Testis (tissue), 3 donors: ENCODE measurements around the gene PRKAR2A. TPM values are rescaled to one million over a fixed set of nuclear protein-coding genes. Genes with fewer than 3 reads are reported as not detected.
"Not testable (repeated sequence)": the region's sequence is repeated elsewhere in the genome, so short reads cannot be mapped to it uniquely, and the experiment has no call there.

Experiments
- DNase-seq: peaks from one replicate; pipeline ENCODE4 v3.0.0-alpha.2; 2019
- H3K27ac ChIP-seq, 2 donors: fragments of 200-600 bp; sonication (generic); one replicate each; pipeline ENCODE4 v1.5.1; 2019
- H3K27me3 ChIP-seq: fragments of 200-600 bp; sonication (generic); one replicate; pipeline ENCODE4 v1.5.1; 2019
- H3K36me3 ChIP-seq: fragments of 200-600 bp; sonication (generic); one replicate; pipeline ENCODE4 v1.5.1; 2017; ENCODE audit warnings: low read depth; ENCODE audit errors: missing control alignments
- H3K4me1 ChIP-seq: fragments of 200-600 bp; sonication (generic); one replicate; pipeline ENCODE4 v1.5.1; 2019
- H3K4me3 ChIP-seq, 2 donors: fragments of 200-600 bp; sonication (generic); one replicate each; pipeline ENCODE4 v1.5.1; 2017 to 2019
- H3K9me3 ChIP-seq: fragments of 200-600 bp; sonication (generic); one replicate; pipeline ENCODE4 v1.5.1; 2017
- POLR2A ChIP-seq: fragments of 450-650 bp; IDR thresholded peaks from one replicate; pipeline ENCODE4 v1.6.1; 2017; ENCODE audit warnings: antibody characterized with exemption, mild to moderate bottlenecking, moderate library complexity
- WGBS, 2 donors: methylation state at CpG; one replicate each; pipeline ENCODE4 v1.1.5; 2018; 5-methylcytosine and 5-hydroxymethylcytosine counted together
- intact Hi-C: fragments of 100-400 bp; cut with DNase I; formaldehyde crosslinking; loops from one replicate; pipeline ENCODE4 v1.15.1; 2023; ENCODE audit warnings: low total_unique reads
- polyA plus RNA-seq: library from polyadenylated mRNA; stranded (reverse); fragments of 350-450 nt; fragmentation: Illumina TruSeq; extraction: RNeasy Lipid Tissue Mini Kit (QIAGEN cat#74804); gene quantifications from one replicate; pipeline ENCODE4 v1.2.3, GENCODE V29; 2014; ENCODE audit warnings: low read depth, low replicate concordance; ENCODE audit not compliant: insufficient read depth
- total RNA-seq, 2 donors: library from RNA; depleted of rRNA; stranded (reverse); fragments of >200 nt; gene quantifications; one replicate each; pipeline ENCODE4 v1.2.3, GENCODE V29; 2016
- TF ChIP-seq, protein P1 (sequence below), 3 experiments: fragments of 450-650 bp in 2 of 3; fragments of 200-600 bp in 1 of 3; sonication (generic) in 1 of 3; IDR thresholded peaks; one replicate each; pipeline ENCODE4 v1.5.1; 2016 to 2019; ENCODE audit warnings: antibody characterized with exemption in 3 of 3, mild to moderate bottlenecking in 2 of 3, moderate library complexity in 1 of 3

PRKAR2A gene
- total and polyA plus RNA-seq, 3 donors from 2014 or later = 52.2 to 166 (median 150) TPM

DNA sequence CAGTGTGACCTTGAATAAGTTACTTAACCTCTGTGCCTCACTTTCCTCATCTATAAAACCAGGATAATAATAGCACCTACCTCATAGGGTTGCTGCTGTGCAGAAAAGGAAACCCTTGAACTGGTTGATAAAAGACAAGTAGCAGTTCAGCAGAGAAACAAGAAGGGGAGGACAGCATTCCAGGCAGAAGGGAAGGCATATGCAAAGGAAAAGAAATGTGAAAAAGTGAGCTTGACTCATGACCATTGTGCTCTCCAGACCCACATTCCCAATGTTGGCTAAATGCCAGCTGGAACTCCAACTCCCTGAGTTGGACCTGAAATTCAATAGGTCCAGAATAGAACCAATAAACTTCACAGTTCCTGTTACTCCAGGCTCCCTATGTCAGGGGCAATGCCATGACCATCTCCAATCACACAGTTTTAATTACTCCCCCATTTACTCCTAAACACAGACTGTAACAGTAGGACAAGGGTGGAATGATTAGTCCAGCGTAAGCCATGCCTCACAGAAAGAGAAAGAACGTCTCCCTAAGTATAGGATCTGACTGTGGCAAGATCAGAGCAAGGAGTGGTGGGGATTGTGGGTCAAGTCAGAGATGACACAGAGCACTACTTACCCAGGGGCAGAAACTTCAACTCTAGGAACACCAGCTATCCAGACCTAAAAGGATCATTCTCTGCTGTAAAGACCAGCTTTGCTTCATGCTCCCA lies 26.9 kb downstream of the PRKAR2A start:
- Histone ChIP-seq H3K36me3 (no peaks in the 10 kb centered on the region), H3K4me1 (peaks cover 6% of the 10 kb centered on the region), H3K27me3 (no peaks in the 10 kb centered on the region), H3K4me3 (no peak overlapping the region), H3K9me3 (no peaks in the 10 kb centered on the region), H3K27ac (no peak overlapping the region)
- intact Hi-C loops = no loop called here
- WGBS, 2 donors = 65 to 81% methylated on average over 2 of the region's 2 CpGs
- no peak for DNase-seq
- no peak for TF ChIP-seq POLR2A
- TF ChIP-seq, protein P1, sequence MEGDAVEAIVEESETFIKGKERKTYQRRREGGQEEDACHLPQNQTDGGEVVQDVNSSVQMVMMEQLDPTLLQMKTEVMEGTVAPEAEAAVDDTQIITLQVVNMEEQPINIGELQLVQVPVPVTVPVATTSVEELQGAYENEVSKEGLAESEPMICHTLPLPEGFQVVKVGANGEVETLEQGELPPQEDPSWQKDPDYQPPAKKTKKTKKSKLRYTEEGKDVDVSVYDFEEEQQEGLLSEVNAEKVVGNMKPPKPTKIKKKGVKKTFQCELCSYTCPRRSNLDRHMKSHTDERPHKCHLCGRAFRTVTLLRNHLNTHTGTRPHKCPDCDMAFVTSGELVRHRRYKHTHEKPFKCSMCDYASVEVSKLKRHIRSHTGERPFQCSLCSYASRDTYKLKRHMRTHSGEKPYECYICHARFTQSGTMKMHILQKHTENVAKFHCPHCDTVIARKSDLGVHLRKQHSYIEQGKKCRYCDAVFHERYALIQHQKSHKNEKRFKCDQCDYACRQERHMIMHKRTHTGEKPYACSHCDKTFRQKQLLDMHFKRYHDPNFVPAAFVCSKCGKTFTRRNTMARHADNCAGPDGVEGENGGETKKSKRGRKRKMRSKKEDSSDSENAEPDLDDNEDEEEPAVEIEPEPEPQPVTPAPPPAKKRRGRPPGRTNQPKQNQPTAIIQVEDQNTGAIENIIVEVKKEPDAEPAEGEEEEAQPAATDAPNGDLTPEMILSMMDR (IDR thresholded peaks at IDR 0.05) = no peak

DNA sequence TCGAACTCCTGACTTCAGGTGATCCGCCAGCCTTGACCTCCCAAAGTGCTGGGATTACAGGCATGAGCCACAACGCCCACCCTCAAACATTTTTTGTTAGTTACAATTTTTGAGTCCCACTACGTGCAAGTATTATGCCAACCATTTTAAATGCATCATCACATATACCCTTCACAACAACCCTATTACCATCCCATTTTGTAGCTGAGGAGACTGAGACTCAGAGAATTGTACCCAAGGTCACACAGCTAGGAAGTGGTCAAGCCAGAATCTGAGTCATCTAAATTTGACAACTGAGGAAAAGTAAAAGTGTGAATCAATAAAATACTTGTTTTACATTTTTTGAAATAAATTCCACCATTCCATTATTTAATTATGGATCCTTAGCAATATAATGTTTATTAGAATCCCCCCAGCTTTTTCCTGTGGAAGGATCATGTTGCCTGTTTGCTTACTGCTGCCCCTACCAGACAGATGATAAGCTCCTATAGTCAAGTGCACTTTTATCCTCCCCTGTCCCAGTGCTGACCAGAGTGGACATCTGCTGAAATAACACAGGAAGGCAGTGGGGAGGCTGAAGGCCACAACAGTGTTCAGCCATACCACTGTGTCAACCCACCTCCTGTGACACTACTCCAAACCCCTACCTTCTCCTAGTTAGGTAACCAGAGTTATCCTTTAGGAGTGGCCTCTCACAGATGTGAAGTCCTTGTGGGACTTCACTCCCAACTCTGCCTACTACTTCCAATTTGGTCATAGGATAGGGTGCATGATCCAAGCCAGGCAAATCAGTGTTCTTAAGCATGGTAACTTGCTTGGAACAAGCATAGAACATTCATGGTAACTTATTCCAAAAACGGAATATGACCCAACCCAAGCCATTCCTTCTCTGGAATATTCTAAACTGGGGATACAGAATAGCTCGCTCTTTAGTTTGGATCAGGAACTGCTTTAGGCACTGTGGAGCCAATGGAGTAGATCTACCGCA lies 28.1 kb downstream of the PRKAR2A start:
- no peak overlapping the region for H3K4me3 ChIP-seq
- H3K9me3 ChIP-seq = no peaks in the 10 kb centered on the region
- TF ChIP-seq, protein P1 (IDR thresholded peaks at IDR 0.05) = no peak
- DNase-seq = no peak
- H3K27ac ChIP-seq = no peak overlapping the region
- H3K4me1 ChIP-seq = peaks cover 6% of the 10 kb centered on the region
- H3K27me3 ChIP-seq = no peaks in the 10 kb centered on the region
- 84 to 95% methylated on average over 7 of the region's 7 CpGs for WGBS, 2 donors
- H3K36me3 ChIP-seq = no peaks in the 10 kb centered on the region
- intact Hi-C loops = no loop called here

GRCh38 chr3:48811524-48811923 lies 36.1 kb downstream of the PRKAR2A start:
- Histone ChIP-seq H3K9me3 (no peaks in the 10 kb centered on the region), H3K4me1 (no peaks in the 10 kb centered on the region), H3K36me3 (no peaks in the 10 kb centered on the region), H3K4me3 (no peak overlapping the region), H3K27me3 (no peaks in the 10 kb centered on the region), H3K27ac (no peak overlapping the region)
- no peak for DNase-seq
- TF ChIP-seq, protein P1 (IDR thresholded peaks at IDR 0.05) = no peak
- TF ChIP-seq POLR2A = no peak
- intact Hi-C loops = no loop called here
- WGBS, 2 donors = 50 to 51% methylated on average over 3 of the region's 3 CpGs

- no peak for TF ChIP-seq POLR2A
- no peak overlapping the region for H3K4me3 ChIP-seq
- intact Hi-C loops = no loop called here
- no peak overlapping the region for H3K27ac ChIP-seq
- no peaks in the 10 kb centered on the region for H3K27me3 ChIP-seq
- H3K36me3 ChIP-seq = no peaks in the 10 kb centered on the region
- H3K9me3 ChIP-seq = no peaks in the 10 kb centered on the region
- WGBS, 2 donors = 93 to 98% methylated on average over 4 of the region's 4 CpGs
- no peak for DNase-seq
- no peaks in the 10 kb centered on the region for H3K4me1 ChIP-seq
Measured at GRCh38 chr3:48804930-48805329, 42.7 kb downstream of the PRKAR2A start.

- intact Hi-C loops, H3K9me3 ChIP-seq, H3K27ac ChIP-seq, H3K4me1 ChIP-seq, H3K4me3 ChIP-seq, DNase-seq, H3K27me3 ChIP-seq, H3K36me3 ChIP-seq: not testable (repeated sequence)
- 92 to 97% methylated on average over 12 of the region's 12 CpGs for WGBS, 2 donors
Measured at GRCh38 chr3:48800831-48801230, 46.8 kb downstream of the PRKAR2A start.
